HG03280 (cell line): ENCODE measurements around the gene GNS.

Experiments
- ATAC-seq: cut with Tn5 transposase; IDR thresholded peaks from one replicate; pipeline ENCODE4 v1.9.1; 2021; ENCODE audit warnings: mild to moderate bottlenecking, moderate library complexity; ENCODE audit not compliant: unreplicated experiment

Gene GNS

GRCh38 chr12:64759035-64759894 is at the start of gene GNS:
GNS (minus strand) TSS chr12:64759406; CDS start chr12:64759276, 130 bp downstream.
- ATAC-seq: peak; percentile 84

- ATAC-seq: no peak
Observed at GRCh38 chr12:64808110-64808509, 48.9 kb upstream of the GNS start.

GRCh38 chr12:64806593-64807460 is 47.6 kb upstream of the GNS start:
- no peak for ATAC-seq

- ATAC-seq: no peak
Observed at GRCh38 chr12:64806173-64806572, 47.0 kb upstream of the GNS start.

GRCh38 chr12:64802180-64802775 is 43.1 kb upstream of the GNS start:
- ATAC-seq: peak; percentile 56

GRCh38 chr12:64801381-64801780 is 42.2 kb upstream of the GNS start:
- ATAC-seq: no peak

GRCh38 chr12:64800640-64801039 is 41.4 kb upstream of the GNS start:
- ATAC-seq: peak; percentile 50

GRCh38 chr12:64798165-64798564 is 39.0 kb upstream of the GNS start:
- no peak for ATAC-seq

GRCh38 chr12:64797156-64797555 is 38.0 kb upstream of the GNS start:
- ATAC-seq: no peak

- peak; percentile 84 for ATAC-seq
Observed at GRCh38 chr12:64796205-64796845, 37.1 kb upstream of the GNS start.

GRCh38 chr12:64794305-64794704 is 35.1 kb upstream of the GNS start:
- no peak for ATAC-seq

- ATAC-seq: no peak
Observed at GRCh38 chr12:64793610-64794009, 34.4 kb upstream of the GNS start.

- no peak for ATAC-seq
Observed at GRCh38 chr12:64792128-64792527, 32.9 kb upstream of the GNS start.

- no peak for ATAC-seq
Observed at GRCh38 chr12:64791036-64791435, 31.8 kb upstream of the GNS start.

- ATAC-seq: no peak
Observed at GRCh38 chr12:64790166-64790565, 31.0 kb upstream of the GNS start.

- no peak for ATAC-seq
Observed at GRCh38 chr12:64785838-64786237, 26.6 kb upstream of the GNS start.

- ATAC-seq: no peak
Observed at GRCh38 chr12:64782191-64782876, 23.1 kb upstream of the GNS start.

- no peak for ATAC-seq
Observed at GRCh38 chr12:64781280-64782190, 22.3 kb upstream of the GNS start.

- no peak for ATAC-seq
Observed at GRCh38 chr12:64780531-64781279, 21.5 kb upstream of the GNS start.
